ENCODE results near the gene KLHL13.

KLHL13 gene

DNA sequence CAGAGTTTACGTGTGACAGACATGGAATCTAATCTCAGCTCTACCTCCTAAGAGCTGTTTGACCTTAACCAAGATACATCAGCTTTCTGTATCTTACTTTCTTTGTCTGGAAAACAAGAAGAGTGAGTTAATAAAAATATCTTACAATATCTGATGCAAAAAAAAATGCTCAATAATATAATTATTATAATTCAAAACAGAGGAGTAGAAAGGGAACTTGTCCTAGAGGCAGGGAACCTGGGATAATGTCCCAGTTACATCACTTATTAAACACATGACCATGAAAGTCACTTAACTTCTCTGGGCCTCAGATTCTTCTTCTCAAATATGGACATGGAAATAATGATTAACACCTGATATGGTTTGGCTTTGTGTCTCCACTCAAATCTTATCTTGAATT, 256.1 kb downstream of the KLHL13 start:
- no peak for DNase-seq (ENCODE audit: low read depth)

GRCh38 chrX:117854806-117855205, 261.8 kb downstream of the KLHL13 start:
- DNase-seq (ENCODE audit: low read depth), result no peak

DNA sequence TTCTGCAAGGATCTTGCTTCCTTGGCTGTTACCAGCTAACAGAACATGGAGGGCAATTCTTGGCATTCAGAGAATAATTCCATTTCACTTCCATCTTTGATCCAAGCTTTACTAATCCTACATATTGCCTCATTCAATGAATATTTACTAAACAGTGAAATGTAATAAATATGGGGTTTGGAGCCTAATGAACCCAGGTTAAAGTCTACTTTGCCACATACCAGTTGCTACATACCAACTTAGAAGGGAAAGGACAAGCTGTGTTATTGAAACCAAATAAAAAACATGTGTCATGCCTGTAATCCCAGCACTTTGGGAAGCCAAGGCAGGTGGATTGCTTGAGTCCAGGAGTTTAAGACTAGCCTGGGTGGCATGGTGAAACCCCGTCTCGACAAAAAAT, 265.6 kb downstream of the KLHL13 start:
- DNase-seq (ENCODE audit: low read depth), result no peak

Measured in T follicular helper cell (primary cell).